CD14-positive monocyte (primary cell): ENCODE measurements around the gene PRELID3B. TPM values are rescaled to one million over a fixed set of nuclear protein-coding genes. Genes with fewer than 3 reads are reported as not detected.
A peak's percentile ranks its signal among the peaks of the same experiment; 100 is the strongest.
"Not testable (repeated sequence)": the region's sequence is repeated elsewhere in the genome, so short reads cannot be mapped to it uniquely, and the experiment has no call there.

Experiments used
- DNase-seq, 3 donors: peaks; one replicate each; pipeline ENCODE4 v3.0.0-alpha.2; 2011 to 2022
- H2AFZ ChIP-seq: 2 replicates; pipeline ENCODE4 v1.6.0; 2012; ENCODE audit warnings: mild to moderate bottlenecking, low read depth, low read length, inconsistent platforms; ENCODE audit not compliant: insufficient read depth, poor library complexity, severe bottlenecking
- H3K27ac ChIP-seq, 2 donors: 1 replicate in 1 of 2; 2 replicates in 1 of 2; pipeline ENCODE4 v1.5.1; 2012 to 2013; ENCODE audit warnings: low read length in 2 of 2, control low read depth in 1 of 2, inconsistent platforms in 1 of 2, low read depth in 1 of 2, mild to moderate bottlenecking in 1 of 2
- H3K27me3 ChIP-seq, 2 donors: one replicate each; pipeline versions ENCODE4 v1.6.0 to v1.6.1; 2011 to 2013; ENCODE audit warnings: low read length in 2 of 2; ENCODE audit not compliant: control insufficient read depth in 2 of 2, insufficient read depth in 2 of 2
- H3K36me3 ChIP-seq, 2 donors: replicated peaks in 1 of 2; 1 replicate in 1 of 2; 2 replicates in 1 of 2; pipeline versions ENCODE4 v1.5.1 to v1.6.1; 2012 to 2013; ENCODE audit warnings: low read length in 2 of 2, control low read depth in 1 of 2, inconsistent platforms in 1 of 2, mild to moderate bottlenecking in 1 of 2; ENCODE audit not compliant: insufficient read depth in 2 of 2, control insufficient read depth in 1 of 2
- H3K4me1 ChIP-seq, 2 donors: 1 replicate in 1 of 2; 2 replicates in 1 of 2; pipeline versions ENCODE4 v1.5.1 to v1.6.1; 2012 to 2013; ENCODE audit warnings: low read length in 2 of 2, control low read depth in 1 of 2, inconsistent platforms in 1 of 2, mild to moderate bottlenecking in 1 of 2, moderate library complexity in 1 of 2; ENCODE audit not compliant: insufficient read depth in 2 of 2, control insufficient read depth in 1 of 2
- H3K4me2 ChIP-seq: replicated peaks from 2 replicates; pipeline ENCODE3; 2012; ENCODE audit warnings: low read length, moderate library complexity, mild to moderate bottlenecking; ENCODE audit not compliant: poor library complexity, severe bottlenecking; ENCODE audit errors: extremely low read depth
- H3K4me3 ChIP-seq, 3 experiments: fragments of 200-600 bp in 1 of 3; sonication (generic) in 1 of 3; replicated peaks in 1 of 3; 1 replicate in 2 of 3; 2 replicates in 1 of 3; pipeline ENCODE4 v1.5.1; 2011 to 2013; ENCODE audit warnings: low read length in 3 of 3, mild to moderate bottlenecking in 3 of 3, control low read depth in 2 of 3, low read depth in 2 of 3, inconsistent platforms in 1 of 3, moderate library complexity in 1 of 3
- H3K79me2 ChIP-seq: 2 replicates; pipeline ENCODE4 v1.6.0; 2012; ENCODE audit warnings: mild to moderate bottlenecking, control low read depth, inconsistent platforms, low read length, moderate library complexity; ENCODE audit not compliant: insufficient read depth
- H3K9ac ChIP-seq: 2 replicates; pipeline ENCODE4 v1.6.0; 2017; ENCODE audit warnings: low read length, mild to moderate bottlenecking; ENCODE audit not compliant: insufficient read depth, poor library complexity, severe bottlenecking
- H3K9me3 ChIP-seq, 2 donors: replicated peaks in 1 of 2; 1 replicate in 1 of 2; 2 replicates in 1 of 2; pipeline versions ENCODE4 v1.5.1 to v1.6.1; 2012 to 2013; ENCODE audit warnings: low read length in 2 of 2, control low read depth in 1 of 2; ENCODE audit not compliant: control insufficient read depth in 1 of 2, insufficient read depth in 1 of 2
- H4K20me1 ChIP-seq: 2 replicates; pipeline ENCODE4 v1.6.0; 2012; ENCODE audit warnings: mild to moderate bottlenecking, low read length, control low read depth, moderate library complexity; ENCODE audit not compliant: insufficient read depth
- H3K27ac Mint-ChIP-seq, 7 donors: one replicate each; pipeline ENCODE4 v1.8.0; 2020; ENCODE audit warnings: mild to moderate bottlenecking in 7 of 7, mixed read lengths in 7 of 7, moderate library complexity in 6 of 7, inconsistent platforms in 2 of 7
- H3K27me3 Mint-ChIP-seq, 3 donors: one replicate each; pipeline ENCODE4 v1.8.0; 2021 to 2022; ENCODE audit warnings: low read depth in 3 of 3, mild to moderate bottlenecking in 3 of 3, mixed read lengths in 3 of 3, moderate library complexity in 3 of 3, inconsistent platforms in 1 of 3
- H3K36me3 Mint-ChIP-seq, 2 donors: one replicate each; pipeline ENCODE4 v1.8.0; 2020; ENCODE audit warnings: mixed read lengths in 2 of 2, inconsistent platforms in 1 of 2, mild to moderate bottlenecking in 1 of 2
- H3K4me1 Mint-ChIP-seq: one replicate; pipeline ENCODE4 v1.8.0; 2020; ENCODE audit warnings: mild to moderate bottlenecking, mixed read lengths
- H3K4me3 Mint-ChIP-seq, 2 donors: one replicate each; pipeline ENCODE4 v1.8.0; 2020; ENCODE audit warnings: mild to moderate bottlenecking in 2 of 2, mixed read lengths in 2 of 2, moderate library complexity in 1 of 2
- H3K9me3 Mint-ChIP-seq, 7 donors: one replicate each; pipeline ENCODE4 v1.8.0; 2020 to 2022; ENCODE audit warnings: mixed read lengths in 7 of 7, mild to moderate bottlenecking in 6 of 7, moderate library complexity in 6 of 7, inconsistent platforms in 2 of 7
- WGBS: methylation state at CpG from one replicate; pipeline ENCODE4 v1.1.5; 2013; ENCODE audit warnings: missing lambda C conversion rate; ENCODE audit not compliant: insufficient coverage; 5-methylcytosine and 5-hydroxymethylcytosine counted together
- intact Hi-C, 2 donors: fragments of 100-400 bp; cut with micrococcal nuclease; formaldehyde crosslinking; loops; one replicate each; pipeline versions ENCODE4 v1.15.0 to v1.15.1; 2023
- polyA plus RNA-seq, 3 donors: library from polyadenylated mRNA; depleted of rRNA in 1 of 3; unstranded in 2 of 3; stranded (reverse) in 1 of 3; fragments of 300-500 nt in 2 of 3; fragments of >200 nt in 1 of 3; fragmentation: Illumina TruSeq in 2 of 3; gene quantifications; 1 replicate in 2 of 3; 2 replicates in 1 of 3; pipeline ENCODE4 v1.2.3, GENCODE V29; 2012 to 2021
- TF ChIP-seq, protein P1 (sequence below): fragments of 200-600 bp; IDR thresholded peaks from one replicate; pipeline ENCODE4 v1.8.0; 2022; ENCODE audit warnings: antibody characterized with exemption, mild to moderate bottlenecking

PRELID3B gene
- polyA plus RNA-seq, 3 donors = 16.9 to 21.0 (median 20.1) TPM

DNA sequence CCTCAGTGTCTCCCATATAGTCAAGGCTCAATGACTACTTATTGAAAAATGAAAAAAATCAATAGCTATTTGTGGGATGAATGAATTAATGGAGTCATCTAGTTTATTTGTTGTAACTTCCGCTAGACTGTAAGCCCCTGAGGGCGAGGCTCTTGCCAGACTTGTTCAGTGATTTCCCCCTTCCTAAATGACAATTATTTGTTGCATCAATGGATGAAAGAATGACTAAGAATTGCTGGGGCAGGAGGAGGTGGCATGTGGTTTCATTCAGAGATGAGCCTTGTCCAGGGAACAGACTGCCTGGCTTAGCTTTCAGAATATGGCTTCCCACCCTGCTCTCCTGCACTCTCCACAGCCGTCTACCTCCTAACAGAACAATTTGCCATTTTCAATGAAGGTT lies 1.1 kb upstream of the PRELID3B start:
- Histone ChIP-seq H3K36me3 (peaks cover 0 to 12% of the 10 kb centered on the region in 2 donors), H2AFZ (peak overlapping the region; percentile 76), H3K4me2 (no peak overlapping the region), H3K79me2 (peaks cover 40% of the 10 kb centered on the region), H3K4me3 (no peak overlapping the region), H3K9me3 (no peaks in the 10 kb centered on the region), H4K20me1 (peaks cover 28% of the 10 kb centered on the region), H3K9ac (no peak overlapping the region), H3K27me3 (no peaks in the 10 kb centered on the region), H3K4me1 (peaks cover 21 to 35% of the 10 kb centered on the region in 2 donors), H3K27ac (no peak overlapping the region)
- peaks cover 12 to 14% of the 10 kb centered on the region in 2 donors for H3K36me3 Mint-ChIP-seq
- intact Hi-C loops = loop anchor here in 1 of 2 donors (5.0 to 10.0 kb wide), 2 partner anchors 146 to 389 kb away; partner anchors contain the start of gene STX16
- H3K4me1 Mint-ChIP-seq = peaks cover 43% of the 10 kb centered on the region
- no CpG with 5 or more reads among the region's 3 CpGs for WGBS
- peak in 2 of 3 donors; percentile 4 to 31 for DNase-seq
- peak overlapping the region in 2 of 7 donors; percentile 72 to 85 for H3K27ac Mint-ChIP-seq
- no peaks in the 10 kb centered on the region for H3K9me3 Mint-ChIP-seq
- peak overlapping the region; percentile 71 to 87 for H3K4me3 Mint-ChIP-seq
- TF ChIP-seq, protein P1, sequence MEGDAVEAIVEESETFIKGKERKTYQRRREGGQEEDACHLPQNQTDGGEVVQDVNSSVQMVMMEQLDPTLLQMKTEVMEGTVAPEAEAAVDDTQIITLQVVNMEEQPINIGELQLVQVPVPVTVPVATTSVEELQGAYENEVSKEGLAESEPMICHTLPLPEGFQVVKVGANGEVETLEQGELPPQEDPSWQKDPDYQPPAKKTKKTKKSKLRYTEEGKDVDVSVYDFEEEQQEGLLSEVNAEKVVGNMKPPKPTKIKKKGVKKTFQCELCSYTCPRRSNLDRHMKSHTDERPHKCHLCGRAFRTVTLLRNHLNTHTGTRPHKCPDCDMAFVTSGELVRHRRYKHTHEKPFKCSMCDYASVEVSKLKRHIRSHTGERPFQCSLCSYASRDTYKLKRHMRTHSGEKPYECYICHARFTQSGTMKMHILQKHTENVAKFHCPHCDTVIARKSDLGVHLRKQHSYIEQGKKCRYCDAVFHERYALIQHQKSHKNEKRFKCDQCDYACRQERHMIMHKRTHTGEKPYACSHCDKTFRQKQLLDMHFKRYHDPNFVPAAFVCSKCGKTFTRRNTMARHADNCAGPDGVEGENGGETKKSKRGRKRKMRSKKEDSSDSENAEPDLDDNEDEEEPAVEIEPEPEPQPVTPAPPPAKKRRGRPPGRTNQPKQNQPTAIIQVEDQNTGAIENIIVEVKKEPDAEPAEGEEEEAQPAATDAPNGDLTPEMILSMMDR = no peak
- peaks cover 0 to 2% (median 2%) of the 10 kb centered on the region in 3 donors for H3K27me3 Mint-ChIP-seq

DNA sequence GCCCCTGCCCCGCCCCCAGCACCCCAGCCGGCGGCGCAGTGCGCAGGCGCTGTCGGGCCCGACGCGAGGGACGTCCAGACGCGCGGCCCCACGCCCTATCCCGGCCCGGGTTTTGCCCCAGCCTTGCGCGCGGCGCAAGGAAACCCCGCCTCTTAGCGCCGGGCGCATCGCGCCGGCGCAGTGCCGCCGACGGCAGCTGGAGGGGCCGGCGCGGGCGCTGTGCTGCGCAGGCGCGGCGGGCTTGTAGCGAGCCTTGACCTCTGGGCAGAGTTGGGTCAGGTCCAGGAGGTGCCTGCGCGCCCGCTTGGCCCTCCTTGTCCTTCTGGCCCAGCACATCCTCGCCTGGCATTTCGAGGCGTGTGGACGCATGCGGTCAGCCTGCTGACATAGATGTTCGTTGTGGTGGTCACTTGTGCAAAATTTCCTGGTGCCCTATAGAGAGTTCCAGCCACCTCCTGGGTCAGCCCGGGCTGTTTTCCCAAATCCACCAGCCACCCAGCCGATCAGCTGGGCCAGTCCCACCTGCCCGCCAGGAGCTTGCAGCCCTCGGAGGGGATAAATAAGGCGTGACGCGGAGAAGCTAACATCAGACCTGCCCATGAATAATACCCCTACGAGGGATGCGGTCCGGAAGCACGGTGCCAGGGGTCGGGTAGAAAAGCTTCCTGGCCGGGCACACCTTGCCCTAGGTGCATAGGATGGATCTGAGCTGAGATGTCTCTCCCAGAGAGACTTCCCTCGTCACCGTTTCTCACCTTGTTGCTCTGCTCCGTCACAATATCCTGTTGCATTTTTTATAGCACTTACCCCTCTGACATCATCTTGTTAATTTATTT lies 428 bp upstream of the PRELID3B start:
- Histone ChIP-seq H2AFZ (peak overlapping the region; percentile 76), H3K27ac (peak overlapping the region; percentile 44 to 90), H4K20me1 (peaks cover 34% of the 10 kb centered on the region), H3K9ac (peak overlapping the region; percentile 86), H3K36me3 (peaks cover 4 to 17% of the 10 kb centered on the region in 2 donors), H3K9me3 (no peaks in the 10 kb centered on the region), H3K27me3 (no peaks in the 10 kb centered on the region), H3K4me2 (peak overlapping the region; percentile 88), H3K79me2 (peaks cover 47% of the 10 kb centered on the region), H3K4me3 (peak overlapping the region; percentile 76 to 92 (median 79)), H3K4me1 (peaks cover 21 to 35% of the 10 kb centered on the region in 2 donors)
- WGBS = 13% methylated on average over 58 of the region's 66 CpGs
- Mint-ChIP-seq H3K4me3 (peak overlapping the region; percentile 85 to 91), H3K9me3 (no peaks in the 10 kb centered on the region), H3K36me3 (peaks cover 14 to 18% of the 10 kb centered on the region in 2 donors), H3K27ac (peak overlapping the region; percentile 86 to 96 (median 92)), H3K4me1 (peaks cover 40% of the 10 kb centered on the region), H3K27me3 (peaks cover 0 to 2% (median 2%) of the 10 kb centered on the region in 3 donors)
- TF ChIP-seq, protein P1 = no peak
- peak; percentile 91 to 94 (median 91) for DNase-seq
- intact Hi-C loops = loop anchor here in 1 of 2 donors (5.0 to 10.0 kb wide), 2 partner anchors 146 to 388 kb away; partner anchors contain the start of gene STX16

DNA sequence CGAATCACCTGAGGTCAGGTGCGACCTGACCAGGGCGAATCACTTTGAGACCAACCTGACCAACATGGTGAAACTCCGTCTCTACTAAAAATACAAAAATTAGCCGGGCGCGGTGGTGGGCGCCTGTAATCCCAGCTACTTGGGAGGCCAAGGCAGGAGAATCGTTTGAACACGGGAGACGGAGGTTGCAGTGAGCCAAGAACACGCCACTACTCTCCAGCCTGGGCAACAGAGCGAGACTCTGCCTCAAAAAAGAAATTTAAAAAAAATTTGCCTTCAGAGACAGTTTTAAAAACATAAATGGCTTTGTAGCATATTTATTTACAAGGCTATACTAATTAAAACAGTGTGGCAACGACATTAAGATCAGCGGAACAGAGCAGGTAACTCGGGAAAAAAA lies 1.1 kb downstream of the PRELID3B start:
- Histone ChIP-seq H3K36me3 (peaks cover 19 to 33% of the 10 kb centered on the region in 2 donors), H4K20me1 (peaks cover 42% of the 10 kb centered on the region), H3K4me1 (peaks cover 21 to 35% of the 10 kb centered on the region in 2 donors), H3K4me2 (peak overlapping the region; percentile 88), H3K79me2 (peaks cover 58% of the 10 kb centered on the region), H3K4me3 (peak overlapping the region in 1 of 3 experiments; percentile 79), H3K27ac (peak overlapping the region in 1 of 2 donors; percentile 90)
- Mint-ChIP-seq H3K4me3 (peak overlapping the region in 1 of 2 donors; percentile 91), H3K4me1 (peaks cover 40% of the 10 kb centered on the region), H3K27ac (peak overlapping the region in 2 of 7 donors; percentile 75 to 86), H3K36me3 (peaks cover 29 to 34% of the 10 kb centered on the region in 2 donors)
- H3K27me3 ChIP-seq, H3K9ac ChIP-seq, H3K9me3 ChIP-seq, H2AFZ ChIP-seq, H3K9me3 Mint-ChIP-seq, H3K27me3 Mint-ChIP-seq, DNase-seq: not testable (repeated sequence)
- intact Hi-C loops = loop anchor here in 1 of 2 donors (5.0 to 10.0 kb wide), 2 partner anchors 144 to 387 kb away; partner anchors contain the start of gene STX16
- 92% methylated on average over 10 of the region's 16 CpGs for WGBS
